ENCODE data around the gene NMT1. TPM values are rescaled to one million over a fixed set of nuclear protein-coding genes. Genes with fewer than 3 reads are reported as not detected.
A peak's percentile ranks its signal among the peaks of the same experiment; 100 is the strongest.

Gene NMT1
- total and polyA plus RNA-seq, 5 donors from 2014 or later, result 34.6 to 87.2 (median 59.2) TPM

DNA sequence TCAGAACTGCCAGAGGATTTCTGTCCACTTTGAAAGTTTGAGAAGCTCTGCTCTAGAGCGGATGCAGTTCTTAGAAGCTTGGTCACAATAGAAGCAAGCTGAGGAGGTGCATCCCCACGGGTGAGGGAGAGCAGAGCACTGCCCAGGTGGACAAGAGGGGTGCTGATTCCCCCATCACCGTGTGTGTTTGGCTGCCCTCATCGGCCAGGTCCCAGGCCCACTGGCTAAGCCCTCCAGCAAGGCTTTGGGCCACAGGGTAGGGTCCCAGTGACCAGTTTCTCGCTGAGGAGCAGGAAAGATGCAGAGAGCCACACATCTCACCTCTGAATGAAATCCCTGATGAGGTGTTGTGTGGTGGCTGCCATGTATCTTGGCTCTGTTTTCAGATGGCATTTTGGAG lies 26.9 kb downstream of the NMT1 start:
- no peak overlapping the region for H3K4me3 ChIP-seq (ENCODE audit: low read depth, low read length)
- Mint-ChIP-seq H3K4me1 (peaks cover 0 to 3% (median 0%) of the 10 kb centered on the region in 4 donors), H3K36me3 (peaks cover 46% of the 10 kb centered on the region), H3K9me3 (no peaks in the 10 kb centered on the region), H3K27ac (no peak overlapping the region), H3K27me3 (no peaks in the 10 kb centered on the region), H3K4me3 (no peak overlapping the region)
- no peaks in the 10 kb centered on the region for H3K27me3 ChIP-seq (ENCODE audit: control insufficient read depth, insufficient read depth, low read length)
- H3K27ac ChIP-seq (ENCODE audit: insufficient read depth, low read length, poor library complexity, severe bottlenecking), result no peak overlapping the region
- H3K9me3 ChIP-seq (ENCODE audit: control insufficient read depth in 2 of 2, low read length in 2 of 2), result no peaks in the 10 kb centered on the region
- no peak for ATAC-seq (ENCODE audit: low read depth in 2 of 2)
- H3K36me3 ChIP-seq (ENCODE audit: control insufficient read depth, insufficient read depth, low read length), result peaks cover 79% of the 10 kb centered on the region
- H3K4me1 ChIP-seq (ENCODE audit: control insufficient read depth, insufficient read depth, low read length, poor library complexity, severe bottlenecking), result no peaks in the 10 kb centered on the region
- DNase-seq, result no peak

DNA sequence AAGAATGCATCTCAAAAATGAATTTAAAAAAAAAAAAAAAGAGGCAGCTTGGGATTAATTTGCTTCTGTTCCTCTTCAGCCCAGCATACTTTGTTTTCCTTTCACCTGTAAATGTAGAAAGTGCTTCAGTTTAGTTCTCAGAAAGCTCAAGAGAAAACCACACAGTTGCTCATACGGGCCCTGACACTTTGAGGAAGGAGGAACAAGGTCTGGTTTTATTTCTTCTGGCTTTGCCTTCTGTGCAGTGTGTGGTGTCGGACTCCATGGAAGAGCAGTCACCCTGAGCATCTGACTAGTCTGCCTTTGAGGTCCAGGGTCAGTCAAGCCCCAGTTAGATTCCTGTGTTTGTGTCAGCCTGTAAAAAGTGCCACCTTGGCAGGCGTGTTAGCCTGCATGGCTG lies 27.6 kb downstream of the NMT1 start:
- no peak overlapping the region for H3K27ac Mint-ChIP-seq
- DNase-seq, result no peak
- Histone ChIP-seq H3K9me3 (ENCODE audit: control insufficient read depth in 2 of 2, low read length in 2 of 2) (no peaks in the 10 kb centered on the region), H3K27me3 (ENCODE audit: control insufficient read depth, insufficient read depth, low read length) (no peaks in the 10 kb centered on the region), H3K36me3 (ENCODE audit: control insufficient read depth, insufficient read depth, low read length) (peaks cover 80% of the 10 kb centered on the region), H3K4me3 (ENCODE audit: low read depth, low read length) (no peak overlapping the region), H3K4me1 (ENCODE audit: control insufficient read depth, insufficient read depth, low read length, poor library complexity, severe bottlenecking) (no peaks in the 10 kb centered on the region), H3K27ac (ENCODE audit: insufficient read depth, low read length, poor library complexity, severe bottlenecking) (no peak overlapping the region)
- no peaks in the 10 kb centered on the region for H3K27me3 Mint-ChIP-seq
- peaks cover 45% of the 10 kb centered on the region for H3K36me3 Mint-ChIP-seq
- H3K4me1 Mint-ChIP-seq, result peaks cover 0 to 3% (median 0%) of the 10 kb centered on the region in 4 donors
- no peaks in the 10 kb centered on the region for H3K9me3 Mint-ChIP-seq
- ATAC-seq (ENCODE audit: low read depth in 2 of 2), result no peak
- no peak overlapping the region for H3K4me3 Mint-ChIP-seq

DNA sequence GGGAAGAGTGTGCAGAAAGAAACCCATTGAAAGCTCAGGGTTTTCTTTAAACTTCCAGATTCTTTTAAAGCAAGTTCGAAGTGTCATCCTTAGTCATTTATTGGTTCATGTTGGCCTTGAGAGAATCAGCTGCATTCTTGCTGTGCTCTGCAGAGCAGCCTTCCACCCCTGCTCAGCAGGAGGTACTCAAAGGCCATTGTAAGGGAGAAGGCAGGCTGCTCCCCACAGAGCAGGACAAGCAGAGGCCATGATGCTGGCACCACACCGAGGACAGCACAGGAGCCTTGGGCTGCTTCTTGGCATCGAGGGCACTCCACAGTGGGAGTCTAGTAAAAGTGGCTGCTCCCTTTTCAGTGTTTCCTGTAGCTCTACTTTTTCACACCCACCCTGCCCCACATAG lies 29.6 kb downstream of the NMT1 start:
- Mint-ChIP-seq H3K4me1 (peaks cover 0 to 3% (median 0%) of the 10 kb centered on the region in 4 donors), H3K27ac (no peak overlapping the region), H3K36me3 (peaks cover 48% of the 10 kb centered on the region), H3K27me3 (no peaks in the 10 kb centered on the region), H3K9me3 (no peaks in the 10 kb centered on the region), H3K4me3 (no peak overlapping the region)
- Histone ChIP-seq H3K27ac (ENCODE audit: insufficient read depth, low read length, poor library complexity, severe bottlenecking) (no peak overlapping the region), H3K4me1 (ENCODE audit: control insufficient read depth, insufficient read depth, low read length, poor library complexity, severe bottlenecking) (no peaks in the 10 kb centered on the region), H3K27me3 (ENCODE audit: control insufficient read depth, insufficient read depth, low read length) (no peaks in the 10 kb centered on the region), H3K4me3 (ENCODE audit: low read depth, low read length) (no peak overlapping the region), H3K9me3 (ENCODE audit: control insufficient read depth in 2 of 2, low read length in 2 of 2) (no peaks in the 10 kb centered on the region), H3K36me3 (ENCODE audit: control insufficient read depth, insufficient read depth, low read length) (peaks cover 77% of the 10 kb centered on the region)
- DNase-seq (no peak), ATAC-seq (ENCODE audit: low read depth in 2 of 2) (no peak)

DNA sequence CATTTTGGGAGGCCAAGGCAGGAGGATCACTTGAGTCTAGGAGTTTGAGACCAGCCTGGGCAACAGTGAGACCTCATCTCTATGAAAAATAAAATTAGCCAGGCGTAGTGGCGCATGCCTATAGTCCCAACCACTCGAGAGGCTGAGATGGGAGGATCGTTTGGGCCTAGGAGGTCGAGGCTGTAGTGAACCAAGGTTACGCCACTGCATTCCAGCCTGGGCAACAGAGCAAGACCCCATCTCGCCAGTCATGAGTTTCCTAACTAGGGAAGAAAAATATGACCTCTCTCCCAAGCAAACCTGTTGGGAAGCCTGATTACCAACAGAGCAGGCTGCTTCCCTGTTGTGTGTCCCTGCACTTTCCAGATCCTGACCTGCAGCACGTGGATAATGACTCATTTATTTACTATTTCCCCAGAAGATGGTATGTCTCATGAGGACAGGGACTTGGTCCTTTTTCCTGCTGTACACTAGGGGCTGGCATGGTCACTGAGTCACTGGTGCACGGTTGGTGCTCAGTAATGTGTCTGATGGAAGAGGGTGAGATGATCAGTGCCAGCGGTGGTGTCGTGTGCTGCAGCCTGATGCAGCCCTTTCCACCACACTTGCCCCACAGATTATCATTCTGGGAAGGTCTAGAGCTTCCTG lies 30.8 kb downstream of the NMT1 start:
- H3K4me1 Mint-ChIP-seq, result peaks cover 0 to 3% (median 0%) of the 10 kb centered on the region in 4 donors
- H3K9me3 Mint-ChIP-seq, result no peaks in the 10 kb centered on the region
- no peaks in the 10 kb centered on the region for H3K27me3 ChIP-seq (ENCODE audit: control insufficient read depth, insufficient read depth, low read length)
- H3K36me3 Mint-ChIP-seq, result peaks cover 53% of the 10 kb centered on the region
- H3K4me3 ChIP-seq (ENCODE audit: low read depth, low read length), result no peak overlapping the region
- H3K9me3 ChIP-seq (ENCODE audit: control insufficient read depth in 2 of 2, low read length in 2 of 2), result no peaks in the 10 kb centered on the region
- no peak overlapping the region for H3K27ac ChIP-seq (ENCODE audit: insufficient read depth, low read length, poor library complexity, severe bottlenecking)
- peaks cover 82% of the 10 kb centered on the region for H3K36me3 ChIP-seq (ENCODE audit: control insufficient read depth, insufficient read depth, low read length)
- H3K4me1 ChIP-seq (ENCODE audit: control insufficient read depth, insufficient read depth, low read length, poor library complexity, severe bottlenecking), result no peaks in the 10 kb centered on the region
- H3K27ac Mint-ChIP-seq, result peak overlapping the region in 1 of 3 donors; percentile 78
- no peak overlapping the region for H3K4me3 Mint-ChIP-seq
- DNase-seq (no peak), ATAC-seq (ENCODE audit: low read depth in 2 of 2) (no peak)
- no peaks in the 10 kb centered on the region for H3K27me3 Mint-ChIP-seq

DNA sequence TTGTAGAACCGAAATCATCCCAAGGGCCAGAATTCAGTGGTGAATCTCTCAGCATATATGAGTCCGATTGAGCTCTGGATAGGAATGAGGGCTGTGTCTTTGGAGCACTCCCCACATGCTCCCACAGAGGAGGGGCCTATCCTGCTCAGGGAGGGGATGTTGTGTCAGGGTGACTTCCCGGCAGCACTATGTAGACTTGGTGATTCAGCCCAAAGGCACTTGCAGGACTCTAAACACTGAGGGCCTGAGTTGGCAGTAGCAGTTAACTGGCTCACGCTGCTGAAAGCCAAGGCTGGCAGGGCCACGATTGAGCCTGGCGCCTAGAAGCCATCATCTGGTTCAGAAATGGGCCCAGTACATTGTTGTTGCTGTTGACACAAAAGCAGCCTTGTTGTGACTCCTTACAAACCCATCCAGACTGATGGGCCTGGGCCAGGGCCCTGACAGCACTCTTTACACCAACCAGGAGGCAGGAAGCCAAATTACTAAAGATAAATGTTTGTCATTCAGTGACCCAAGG lies 31.9 kb downstream of the NMT1 start:
- no peak overlapping the region for H3K4me3 ChIP-seq (ENCODE audit: low read depth, low read length)
- DNase-seq (no peak), ATAC-seq (ENCODE audit: low read depth in 2 of 2) (no peak)
- Mint-ChIP-seq H3K4me3 (no peak overlapping the region), H3K9me3 (no peaks in the 10 kb centered on the region), H3K27ac (no peak overlapping the region), H3K36me3 (peaks cover 53% of the 10 kb centered on the region), H3K27me3 (no peaks in the 10 kb centered on the region), H3K4me1 (peaks cover 0 to 5% (median 0%) of the 10 kb centered on the region in 4 donors)
- H3K9me3 ChIP-seq (ENCODE audit: control insufficient read depth in 2 of 2, low read length in 2 of 2), result no peaks in the 10 kb centered on the region
- H3K27me3 ChIP-seq (ENCODE audit: control insufficient read depth, insufficient read depth, low read length), result no peaks in the 10 kb centered on the region
- no peak overlapping the region for H3K27ac ChIP-seq (ENCODE audit: insufficient read depth, low read length, poor library complexity, severe bottlenecking)
- no peaks in the 10 kb centered on the region for H3K4me1 ChIP-seq (ENCODE audit: control insufficient read depth, insufficient read depth, low read length, poor library complexity, severe bottlenecking)
- peaks cover 81% of the 10 kb centered on the region for H3K36me3 ChIP-seq (ENCODE audit: control insufficient read depth, insufficient read depth, low read length)

DNA sequence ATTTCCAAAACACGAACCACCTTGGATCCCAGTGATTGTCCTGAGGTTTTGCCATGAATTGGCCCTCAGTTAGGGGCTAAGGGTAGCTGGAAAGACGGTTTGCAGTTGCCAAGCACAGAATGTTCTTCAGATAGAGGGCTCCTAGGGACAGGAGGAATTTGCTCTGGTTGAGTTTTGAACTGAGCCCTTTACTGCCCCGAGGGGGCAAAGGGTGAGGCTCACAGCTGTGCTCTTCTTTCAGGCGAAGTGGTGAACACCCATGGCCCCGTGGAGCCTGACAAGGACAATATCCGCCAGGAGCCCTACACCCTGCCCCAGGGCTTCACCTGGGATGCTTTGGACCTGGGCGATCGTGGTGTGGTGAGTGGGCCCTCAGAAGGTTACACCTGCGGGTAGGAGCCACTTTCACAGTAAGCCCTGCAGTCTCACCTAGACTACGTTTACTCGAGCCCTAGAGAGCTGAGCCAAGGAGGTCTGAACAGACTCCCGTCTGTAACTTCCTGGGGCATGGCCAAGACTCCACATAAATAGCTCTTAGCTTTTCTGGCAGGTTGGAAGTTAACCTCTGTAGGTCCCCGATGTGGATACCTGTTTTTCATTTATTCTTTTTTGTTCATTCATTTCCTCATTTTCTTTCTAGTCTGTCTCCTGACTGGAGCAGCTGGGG lies 32.5 kb downstream of the NMT1 start:
- Histone ChIP-seq H3K4me3 (ENCODE audit: low read depth, low read length) (no peak overlapping the region), H3K27ac (ENCODE audit: insufficient read depth, low read length, poor library complexity, severe bottlenecking) (no peak overlapping the region), H3K27me3 (ENCODE audit: control insufficient read depth, insufficient read depth, low read length) (no peaks in the 10 kb centered on the region), H3K36me3 (ENCODE audit: control insufficient read depth, insufficient read depth, low read length) (peaks cover 82% of the 10 kb centered on the region), H3K9me3 (ENCODE audit: control insufficient read depth in 2 of 2, low read length in 2 of 2) (no peaks in the 10 kb centered on the region), H3K4me1 (ENCODE audit: control insufficient read depth, insufficient read depth, low read length, poor library complexity, severe bottlenecking) (no peaks in the 10 kb centered on the region)
- peaks cover 54% of the 10 kb centered on the region for H3K36me3 Mint-ChIP-seq
- peaks cover 0 to 6% (median 0%) of the 10 kb centered on the region in 4 donors for H3K4me1 Mint-ChIP-seq
- H3K27ac Mint-ChIP-seq, result no peak overlapping the region
- no peaks in the 10 kb centered on the region for H3K27me3 Mint-ChIP-seq
- ATAC-seq (ENCODE audit: low read depth in 2 of 2), result no peak
- H3K9me3 Mint-ChIP-seq, result no peaks in the 10 kb centered on the region
- no peak for DNase-seq
- no peak overlapping the region for H3K4me3 Mint-ChIP-seq

DNA sequence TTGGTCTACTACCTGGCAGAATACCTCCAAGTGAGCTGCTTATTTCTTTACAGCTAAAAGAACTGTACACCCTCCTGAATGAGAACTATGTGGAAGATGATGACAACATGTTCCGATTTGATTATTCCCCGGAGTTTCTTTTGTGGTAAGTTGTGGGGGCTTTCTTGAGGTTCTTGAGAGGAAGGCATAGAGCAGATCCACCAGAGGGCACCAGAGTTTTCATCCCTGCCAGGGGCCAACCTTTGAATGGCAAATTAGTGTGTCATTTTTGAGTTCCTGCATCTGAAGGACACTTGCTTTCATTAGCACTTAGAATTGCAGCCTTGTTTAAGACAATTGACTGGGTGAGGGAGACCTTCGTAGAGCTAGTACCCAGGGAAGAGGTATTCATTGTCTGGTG lies 35.0 kb downstream of the NMT1 start:
- Histone ChIP-seq H3K27ac (ENCODE audit: insufficient read depth, low read length, poor library complexity, severe bottlenecking) (no peak overlapping the region), H3K4me1 (ENCODE audit: control insufficient read depth, insufficient read depth, low read length, poor library complexity, severe bottlenecking) (no peaks in the 10 kb centered on the region)
- DNase-seq, result peak in 1 of 3 donors; percentile 44

More for the DNA sequence above, 35.0 kb downstream of the NMT1 start:
- Mint-ChIP-seq H3K27ac (peak overlapping the region in 2 of 3 donors; percentile 8 to 51), H3K4me3 (no peak overlapping the region), H3K36me3 (peaks cover 49% of the 10 kb centered on the region), H3K4me1 (peaks cover 0 to 10% (median 3%) of the 10 kb centered on the region in 4 donors), H3K9me3 (no peaks in the 10 kb centered on the region), H3K27me3 (no peaks in the 10 kb centered on the region)
- Histone ChIP-seq H3K4me3 (ENCODE audit: low read depth, low read length) (no peak overlapping the region), H3K36me3 (ENCODE audit: control insufficient read depth, insufficient read depth, low read length) (peaks cover 78% of the 10 kb centered on the region), H3K9me3 (ENCODE audit: control insufficient read depth in 2 of 2, low read length in 2 of 2) (no peaks in the 10 kb centered on the region), H3K27me3 (ENCODE audit: control insufficient read depth, insufficient read depth, low read length) (no peaks in the 10 kb centered on the region)
- ATAC-seq (ENCODE audit: low read depth in 2 of 2), result no peak

All from CD4-positive, CD25-positive, alpha-beta regulatory T cell (primary cell).